HepG2 (cell line): ENCODE data around the gene SLC24A4. TPM values are rescaled to one million over a fixed set of nuclear protein-coding genes. Genes with fewer than 3 reads are reported as not detected.

Experiments
- AHR ChIP-seq: IDR thresholded peaks from 2 replicates; pipeline ENCODE4 v1.6.1; 2018; ENCODE audit warnings: missing genetic modification reagents, missing compliant biosample characterization
- ERF ChIP-seq: IDR thresholded peaks from 2 replicates; pipeline ENCODE4 v1.6.1; 2018; ENCODE audit warnings: missing biosample characterization, missing genetic modification reagents
- HCFC1 ChIP-seq: fragments of 150-350 bp; IDR thresholded peaks from 2 replicates; pipeline ENCODE4 v1.6.1; 2014; ENCODE audit warnings: low read depth, low read length
- HMG20A ChIP-seq: IDR thresholded peaks from 2 replicates; pipeline ENCODE4 v1.6.1; 2016; ENCODE audit warnings: borderline replicate concordance
- MTF2 ChIP-seq: sonication (generic); formaldehyde crosslinking; IDR thresholded peaks from 2 replicates; pipeline ENCODE4 v1.5.0; 2020; ENCODE audit warnings: missing genetic modification reagents, borderline replicate concordance
- NFRKB ChIP-seq: fragments of 450-650 bp; IDR thresholded peaks from 2 replicates; pipeline ENCODE4 v1.6.1; 2017
- PLRG1 ChIP-seq: fragments of 450-650 bp; conservative IDR thresholded peaks from 2 replicates; pipeline ENCODE4 v1.6.1; 2016
- REL ChIP-seq: sonication (generic); formaldehyde crosslinking; conservative IDR thresholded peaks from 2 replicates; pipeline ENCODE4 v1.8.0; 2022; ENCODE audit warnings: mild to moderate bottlenecking, missing genetic modification reagents, moderate library complexity
- SETDB1 ChIP-seq: sonication (generic); formaldehyde crosslinking; IDR thresholded peaks from 2 replicates; pipeline ENCODE4 v1.5.1; 2020; ENCODE audit warnings: missing genetic modification reagents, mild to moderate bottlenecking, borderline replicate concordance
- SIX1 ChIP-seq: sonication (generic); formaldehyde crosslinking; IDR thresholded peaks from 2 replicates; pipeline ENCODE4 v1.4.0; 2020; ENCODE audit warnings: missing genetic modification reagents, borderline replicate concordance
- THYN1 ChIP-seq: sonication (generic); formaldehyde crosslinking; IDR thresholded peaks from 2 replicates; pipeline ENCODE4 v1.8.1; 2023; ENCODE audit warnings: low read depth, mild to moderate bottlenecking, moderate library complexity, missing genetic modification reagents, borderline replicate concordance
- TOPORS ChIP-seq: sonication (generic); formaldehyde crosslinking; IDR thresholded peaks from 2 replicates; pipeline ENCODE4 v1.8.0; 2023; ENCODE audit warnings: mild to moderate bottlenecking, missing genetic modification reagents
- ZNF17 ChIP-seq: sonication (generic); formaldehyde crosslinking; IDR thresholded peaks from 2 replicates; pipeline ENCODE4 v1.5.0; 2020; ENCODE audit warnings: mild to moderate bottlenecking, missing genetic modification reagents
- ZNF407 ChIP-seq: sonication (generic); formaldehyde crosslinking; IDR thresholded peaks from one replicate; pipeline ENCODE4 v1.5.1; 2020; ENCODE audit warnings: mild to moderate bottlenecking, missing genetic modification reagents; ENCODE audit errors: not compliant biosample characterization
- ZNF484 ChIP-seq: sonication (generic); formaldehyde crosslinking; IDR thresholded peaks from 2 replicates; pipeline ENCODE4 v1.5.1; 2020; ENCODE audit warnings: mild to moderate bottlenecking, low read depth, missing genetic modification reagents, borderline replicate concordance
- ZNF567 ChIP-seq: sonication (generic); formaldehyde crosslinking; IDR thresholded peaks from 2 replicates; pipeline ENCODE4 v1.8.1; 2023; ENCODE audit warnings: mild to moderate bottlenecking, missing genetic modification reagents, borderline replicate concordance
- ZNF614 ChIP-seq: IDR thresholded peaks from 2 replicates; pipeline ENCODE4 v1.6.1; 2018; ENCODE audit warnings: missing biosample characterization, missing genetic modification reagents, inconsistent platforms, borderline replicate concordance
- ZNF7 ChIP-seq: IDR thresholded peaks from 2 replicates; pipeline ENCODE4 v1.6.1; 2016; ENCODE audit warnings: missing biosample characterization, missing genetic modification reagents
- ZNF784 ChIP-seq: sonication (generic); formaldehyde crosslinking; IDR thresholded peaks from 2 replicates; pipeline ENCODE4 v1.5.1; 2020; ENCODE audit warnings: missing genetic modification reagents, mild to moderate bottlenecking, borderline replicate concordance
- polyA plus RNA-seq, 8 experiments: library from polyadenylated mRNA; depleted of rRNA in 3 of 8; stranded (reverse) in 7 of 8; unstranded in 1 of 8; fragments of >200 nt; fragmentation: Illumina TruSeq in 4 of 8; extraction: Trizol in 4 of 8; gene quantifications; 2 replicates each; pipeline versions ENCODE4 v1.2.1 to v1.2.3, GENCODE V29; 2011 to 2016; ENCODE audit warnings: low read depth in 4 of 8, missing spikeins in 1 of 8, mixed read lengths in 1 of 8; ENCODE audit not compliant: insufficient read depth in 1 of 8
- total RNA-seq, 5 experiments: library from RNA; depleted of rRNA; stranded (reverse); fragments of >200 nt; fragmentation: Illumina TruSeq; extraction: Trizol; gene quantifications; 2 replicates each; pipeline ENCODE4 v1.2.3, GENCODE V29; 2016; ENCODE audit warnings: low read depth in 1 of 5
- TF ChIP-seq, protein P1 (sequence below): sonication (generic); formaldehyde crosslinking; IDR thresholded peaks from 2 replicates; pipeline ENCODE4 v1.5.0; 2020; ENCODE audit warnings: missing genetic modification reagents
- TF ChIP-seq, protein P2 (sequence below): sonication (generic); formaldehyde crosslinking; IDR thresholded peaks from 2 replicates; pipeline ENCODE4 v1.8.0; 2022; ENCODE audit warnings: missing genetic modification reagents, low read depth, mild to moderate bottlenecking, borderline replicate concordance

Gene SLC24A4
- total and polyA plus RNA-seq, 2 of the 13 experiments (the other 11 are each of a cell fraction or from before 2014, with no cell fraction given): not detected

DNA sequence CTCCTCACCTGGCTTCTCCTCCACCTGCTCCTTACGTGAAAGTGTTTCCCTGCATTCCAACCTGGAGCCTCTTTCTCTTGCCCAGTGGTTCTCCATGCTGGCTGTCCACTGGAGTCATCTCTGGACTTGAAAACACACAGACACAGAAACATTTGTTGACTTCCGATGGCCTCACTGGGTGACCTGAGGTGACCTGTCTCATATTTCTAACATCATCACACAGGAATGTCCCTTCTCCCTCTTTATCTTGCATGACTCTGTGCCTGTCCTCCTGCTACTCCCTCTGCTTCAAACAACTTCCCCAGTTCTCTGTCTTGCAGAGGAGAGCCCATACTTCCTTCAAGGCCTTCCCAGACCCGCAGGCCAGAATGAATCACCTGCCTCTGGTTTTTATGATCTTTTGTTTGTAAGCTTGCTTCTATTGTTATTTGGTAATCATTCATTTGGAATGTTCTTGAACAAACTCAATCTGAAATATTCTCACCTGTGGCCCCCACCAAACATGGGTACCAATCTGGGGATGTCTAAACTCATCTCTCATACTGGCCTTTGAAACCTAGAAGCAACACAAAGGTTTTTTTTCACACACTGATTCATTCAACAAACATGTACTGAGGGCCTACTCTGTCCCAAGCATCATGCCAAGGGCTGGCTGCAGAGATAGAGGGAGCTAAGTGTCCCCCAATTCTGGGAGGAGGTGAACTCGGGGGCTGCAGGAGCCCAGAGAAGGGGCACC, 181.0 kb downstream of the SLC24A4 start (continued):
- TF ChIP-seq ZNF407 (CRISPR knock-in tag) (no peak), SETDB1 (no peak), THYN1 (CRISPR knock-in tag) (no peak), ZNF614 (no peak), HMG20A (CRISPR knock-in tag) (peak; percentile 85; the same call in 1 of the 2 replicates), ZNF784 (CRISPR knock-in tag) (no peak), MTF2 (CRISPR knock-in tag) (no peak), ZNF7 (CRISPR knock-in tag) (no peak), PLRG1 (no peak), NFRKB (no peak), TOPORS (CRISPR knock-in tag) (no peak), REL (CRISPR knock-in tag) (no peak), ZNF567 (CRISPR knock-in tag) (no peak), AHR (CRISPR knock-in tag) (no peak), ZNF484 (CRISPR knock-in tag) (no peak), HCFC1 (no peak), ZNF17 (CRISPR knock-in tag) (no peak), ERF (no peak), SIX1 (peak; percentile 96)
- TF ChIP-seq, protein P1, sequence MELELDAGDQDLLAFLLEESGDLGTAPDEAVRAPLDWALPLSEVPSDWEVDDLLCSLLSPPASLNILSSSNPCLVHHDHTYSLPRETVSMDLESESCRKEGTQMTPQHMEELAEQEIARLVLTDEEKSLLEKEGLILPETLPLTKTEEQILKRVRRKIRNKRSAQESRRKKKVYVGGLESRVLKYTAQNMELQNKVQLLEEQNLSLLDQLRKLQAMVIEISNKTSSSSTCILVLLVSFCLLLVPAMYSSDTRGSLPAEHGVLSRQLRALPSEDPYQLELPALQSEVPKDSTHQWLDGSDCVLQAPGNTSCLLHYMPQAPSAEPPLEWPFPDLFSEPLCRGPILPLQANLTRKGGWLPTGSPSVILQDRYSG (CRISPR knock-in tag): no peak
- TF ChIP-seq, protein P2, sequence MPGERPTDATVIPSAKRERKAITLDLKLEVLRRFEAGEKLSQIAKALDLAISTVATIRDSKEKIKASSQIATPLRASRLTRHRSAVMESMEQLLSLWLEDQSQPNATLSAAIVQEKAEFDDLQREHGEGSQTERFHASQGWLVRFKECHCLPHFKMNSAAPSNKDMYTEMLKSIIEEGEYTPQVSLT (CRISPR knock-in tag): no peak
